Sciatic nerve (tissue), 2 donors: Measurements from ENCODE around the gene FADD. TPM values are rescaled to one million over a fixed set of nuclear protein-coding genes. Genes with fewer than 3 reads are reported as not detected.

Source experiments
- ATAC-seq: fragments of 200-7000 bp; cut with Tn5 transposase; one replicate; pipeline ENCODE4 v1.9.1; 2020; ENCODE audit warnings: mild to moderate bottlenecking, moderate library complexity
- DNase-seq: peaks from one replicate; pipeline ENCODE4 v3.0.0-alpha.2; 2020; ENCODE audit warnings: low spot score
- intact Hi-C: fragments of 100-400 bp; cut with DNase I; formaldehyde crosslinking; loops from one replicate; pipeline ENCODE4 v1.14.2; 2022
- total RNA-seq: library from RNA; stranded (reverse); fragmentation: NEBNext Ultra II Directional; extraction: Animal tissue kit (Norgen Biotek cat#: 25700); gene quantifications from one replicate; pipeline ENCODE4 v1.2.1, GENCODE V29; 2021
- donor health status: DM: no; HTN: no; CAD: no.
- donor health status: DM: no; HTN: no; CAD: no.

FADD gene
- total RNA-seq, 1 donor from 2014 or later: 18.8 TPM

- DNase-seq (no peak), ATAC-seq (no peak)
- intact Hi-C loops: no loop called here
Measured at GRCh38 chr11:70176940-70177689, 26.0 kb upstream of the FADD start.

- DNase-seq: no peak
- ATAC-seq: no peak
- intact Hi-C loops: no loop called here
Measured at GRCh38 chr11:70180906-70181305, 22.2 kb upstream of the FADD start.

DNA sequence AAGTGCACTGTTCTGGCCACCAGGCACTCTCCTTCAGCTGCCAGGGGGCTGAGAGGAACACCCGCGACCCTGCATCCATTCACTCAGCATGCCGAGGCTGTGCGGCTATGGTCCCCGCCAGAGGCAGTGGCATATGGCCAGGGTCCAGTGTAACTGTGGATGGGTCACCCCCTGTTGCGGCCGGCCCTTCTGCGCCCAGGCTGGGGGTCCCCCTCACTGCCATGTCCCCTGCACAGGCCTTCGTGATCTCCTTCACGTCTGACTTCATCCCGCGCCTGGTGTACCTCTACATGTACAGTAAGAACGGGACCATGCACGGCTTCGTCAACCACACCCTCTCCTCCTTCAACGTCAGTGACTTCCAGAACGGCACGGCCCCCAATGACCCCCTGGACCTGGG is 20.8 kb upstream of the FADD start:
- ATAC-seq (no peak), DNase-seq (no peak)
- intact Hi-C loops: no loop called here

DNA sequence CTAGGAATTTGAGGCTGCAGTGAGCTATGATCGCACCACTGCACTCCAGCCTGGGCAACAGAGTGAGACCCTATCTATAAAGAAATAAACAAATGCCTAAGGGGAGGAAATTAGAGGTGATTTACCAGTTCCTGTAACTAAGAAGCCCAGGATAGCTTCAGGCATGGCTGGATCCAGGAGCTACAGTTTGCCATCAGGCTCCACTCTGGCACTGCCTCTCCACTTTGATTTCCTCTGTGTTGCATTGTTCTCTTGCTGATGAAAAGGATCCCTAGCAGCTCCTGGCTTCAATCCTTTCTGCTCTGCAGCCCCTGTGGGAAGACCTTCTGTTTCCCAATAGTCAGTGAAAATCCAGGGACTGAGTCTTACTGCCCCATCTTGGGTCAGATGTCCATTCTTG is 20.1 kb upstream of the FADD start:
- intact Hi-C loops: no loop called here
- no peak for DNase-seq
- no peak for ATAC-seq

DNA sequence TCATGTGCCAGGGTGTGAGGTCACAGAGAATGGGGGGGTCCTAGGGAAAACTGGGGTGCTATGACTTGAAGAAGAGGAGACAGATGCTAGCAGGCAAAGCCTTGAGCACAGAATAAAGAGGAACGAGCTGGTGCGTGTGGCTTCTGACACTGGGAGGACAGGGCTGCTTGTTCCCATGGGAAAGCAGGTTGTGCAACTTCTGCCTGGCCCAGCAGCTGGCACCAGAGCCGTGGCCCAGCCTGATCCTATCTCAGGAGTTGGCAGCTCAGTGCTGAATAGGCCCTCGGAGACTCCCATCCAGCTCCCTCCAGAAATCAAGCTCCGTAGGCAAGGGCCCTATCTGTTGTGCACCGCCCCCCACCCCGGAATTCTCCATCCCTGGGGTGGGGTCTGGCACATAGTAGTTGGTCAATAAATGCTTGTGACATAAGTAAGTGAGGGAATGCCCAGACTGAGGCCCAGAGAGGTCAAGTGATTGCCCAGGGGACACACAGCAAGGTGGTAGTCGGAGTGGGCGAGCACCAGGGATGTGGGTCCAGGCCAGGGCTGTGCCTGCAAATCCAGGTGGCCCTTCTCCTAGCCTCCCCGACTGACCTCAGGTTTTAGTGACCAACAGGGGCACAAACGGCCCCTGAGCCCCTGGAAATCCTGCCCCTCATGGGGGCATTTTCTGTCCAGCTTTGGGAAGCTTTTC is 19.5 kb upstream of the FADD start:
- intact Hi-C loops: no loop called here
- peak; percentile 13 for ATAC-seq

GRCh38 chr11:70184396-70184795 is 18.7 kb upstream of the FADD start:
- DNase-seq (no peak), ATAC-seq (no peak)
- intact Hi-C loops: no loop called here

More for the DNA sequence above, 19.5 kb upstream of the FADD start:
- DNase-seq: no peak

DNA sequence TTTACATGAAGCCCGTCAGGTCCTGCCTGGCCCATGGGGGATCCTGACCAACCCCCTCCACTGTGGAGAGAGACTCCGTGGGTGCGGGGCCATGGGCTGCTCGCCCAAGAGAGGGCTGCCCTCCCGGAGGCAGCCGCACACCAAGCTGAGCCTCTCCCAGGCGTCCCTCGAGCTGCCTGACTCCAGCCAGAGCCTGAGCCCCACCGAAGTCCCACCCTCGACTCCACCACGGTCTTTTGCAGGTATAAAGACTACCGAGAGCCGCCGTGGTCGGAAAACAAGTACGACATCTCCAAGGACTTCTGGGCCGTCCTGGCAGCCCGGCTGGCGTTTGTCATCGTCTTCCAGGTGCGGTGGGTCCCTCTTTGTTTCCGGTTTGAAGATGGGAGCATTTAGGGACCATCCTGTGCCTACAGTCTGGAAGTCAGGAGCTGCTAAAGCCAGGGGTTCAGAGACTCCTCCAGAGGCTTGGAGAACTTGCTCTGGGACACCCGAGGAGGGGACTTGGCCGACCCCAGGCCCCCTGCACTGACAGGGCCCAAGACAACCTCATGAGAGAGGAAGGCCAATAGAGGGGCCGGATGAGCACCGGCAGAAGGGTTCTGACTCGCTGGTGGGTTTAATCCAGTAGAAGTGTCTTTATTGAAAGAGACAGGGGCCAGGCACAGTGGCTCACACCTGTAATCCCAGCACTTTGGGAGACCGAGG is 17.6 kb upstream of the FADD start:
- intact Hi-C loops: no loop called here
- no peak for ATAC-seq
- no peak for DNase-seq

- DNase-seq (no peak), ATAC-seq (no peak)
- intact Hi-C loops: no loop called here
Measured at GRCh38 chr11:70186420-70186819, 16.7 kb upstream of the FADD start.

GRCh38 chr11:70186936-70187335 is 16.2 kb upstream of the FADD start:
- DNase-seq: no peak
- intact Hi-C loops: no loop called here
- ATAC-seq: no peak

DNA sequence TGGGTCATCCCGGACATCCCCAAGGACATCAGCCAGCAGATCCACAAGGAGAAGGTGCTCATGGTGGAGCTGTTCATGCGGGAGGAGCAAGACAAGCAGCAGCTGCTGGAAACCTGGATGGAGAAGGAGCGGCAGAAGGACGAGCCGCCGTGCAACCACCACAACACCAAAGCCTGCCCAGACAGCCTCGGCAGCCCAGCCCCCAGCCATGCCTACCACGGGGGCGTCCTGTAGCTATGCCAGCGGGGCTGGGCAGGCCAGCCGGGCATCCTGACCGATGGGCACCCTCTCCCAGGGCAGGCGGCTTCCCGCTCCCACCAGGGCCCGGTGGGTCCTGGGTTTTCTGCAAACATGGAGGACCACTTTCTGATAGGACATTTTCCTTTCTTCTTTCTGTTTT is 15.3 kb upstream of the FADD start:
- intact Hi-C loops: no loop called here
- ATAC-seq: no peak
- no peak for DNase-seq

DNA sequence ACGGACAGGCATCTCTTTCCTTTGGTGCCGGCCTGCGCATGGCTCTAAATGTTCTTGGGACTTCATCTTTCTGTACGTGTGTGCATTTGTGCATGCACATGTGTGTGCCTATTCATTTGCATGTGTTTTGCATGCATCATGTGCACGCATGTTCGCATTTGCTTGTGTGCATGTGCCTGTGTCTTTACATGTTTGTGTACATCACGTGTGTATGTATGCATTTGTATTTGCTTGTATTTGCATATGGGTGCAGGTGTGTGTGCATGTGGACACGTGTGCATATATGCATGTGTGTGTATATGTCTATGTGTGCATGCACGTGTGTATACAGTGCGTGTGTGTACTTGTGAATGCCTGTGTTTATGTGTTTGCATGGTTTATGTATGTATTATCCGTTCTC is 13.5 kb upstream of the FADD start:
- no peak for DNase-seq

GRCh38 chr11:70191495-70192140 is 11.5 kb upstream of the FADD start:
- ATAC-seq (peak; percentile 89), DNase-seq (peak; percentile 80)
- intact Hi-C loops: loop anchor here (5.0 kb wide), 1 partner anchor 504 kb away; no protein-coding TSS in a partner anchor

More for the DNA sequence above, 13.5 kb upstream of the FADD start:
- intact Hi-C loops: loop anchor here (1.0 to 5.0 kb wide), 2 partner anchors 276 to 502 kb away; no protein-coding TSS in a partner anchor
- ATAC-seq: no peak

DNA sequence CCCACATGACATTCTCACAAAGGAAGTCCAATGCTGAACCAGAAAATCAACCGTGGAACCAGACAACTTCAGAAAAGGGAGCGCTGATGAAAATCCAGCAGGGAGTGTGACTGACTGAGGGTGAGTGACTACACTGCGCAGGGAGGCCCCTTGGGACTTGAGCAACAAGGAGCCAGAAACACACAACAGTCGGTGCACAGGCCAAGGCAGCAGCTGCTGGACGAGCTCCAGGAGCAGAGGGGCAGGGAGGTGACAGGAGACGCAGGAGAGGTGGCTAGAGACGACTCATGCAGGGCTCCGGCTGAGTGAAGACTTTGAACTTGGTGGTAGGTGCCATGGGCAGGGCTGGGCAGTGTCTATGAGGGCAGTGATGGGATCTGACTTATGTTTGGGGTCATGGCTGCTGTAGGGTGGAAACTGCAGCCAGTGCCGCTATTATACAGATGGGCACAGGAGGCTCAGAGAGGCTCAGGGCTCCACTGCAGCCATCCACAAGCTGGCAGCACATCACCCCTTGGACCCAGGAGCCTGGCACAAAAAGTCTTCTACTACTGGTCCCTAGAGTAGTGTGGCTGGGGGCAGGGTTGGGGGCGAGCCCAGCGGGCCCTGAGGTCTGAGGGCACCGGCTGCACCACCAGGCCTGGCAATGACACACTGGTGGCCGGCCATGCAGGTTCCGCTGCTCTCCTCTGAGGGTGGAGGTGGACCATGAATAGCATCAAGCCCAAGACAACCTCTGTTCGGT is 10.3 kb upstream of the FADD start:
- ATAC-seq: no peak
- intact Hi-C loops: loop anchor here (5.0 kb wide), 1 partner anchor 506 kb away; no protein-coding TSS in a partner anchor
- DNase-seq: no peak

- ATAC-seq (no peak), DNase-seq (no peak)
- intact Hi-C loops: loop anchor here (5.0 kb wide), 1 partner anchor 506 kb away; no protein-coding TSS in a partner anchor
Measured at GRCh38 chr11:70193411-70194292, 9.4 kb upstream of the FADD start.

DNA sequence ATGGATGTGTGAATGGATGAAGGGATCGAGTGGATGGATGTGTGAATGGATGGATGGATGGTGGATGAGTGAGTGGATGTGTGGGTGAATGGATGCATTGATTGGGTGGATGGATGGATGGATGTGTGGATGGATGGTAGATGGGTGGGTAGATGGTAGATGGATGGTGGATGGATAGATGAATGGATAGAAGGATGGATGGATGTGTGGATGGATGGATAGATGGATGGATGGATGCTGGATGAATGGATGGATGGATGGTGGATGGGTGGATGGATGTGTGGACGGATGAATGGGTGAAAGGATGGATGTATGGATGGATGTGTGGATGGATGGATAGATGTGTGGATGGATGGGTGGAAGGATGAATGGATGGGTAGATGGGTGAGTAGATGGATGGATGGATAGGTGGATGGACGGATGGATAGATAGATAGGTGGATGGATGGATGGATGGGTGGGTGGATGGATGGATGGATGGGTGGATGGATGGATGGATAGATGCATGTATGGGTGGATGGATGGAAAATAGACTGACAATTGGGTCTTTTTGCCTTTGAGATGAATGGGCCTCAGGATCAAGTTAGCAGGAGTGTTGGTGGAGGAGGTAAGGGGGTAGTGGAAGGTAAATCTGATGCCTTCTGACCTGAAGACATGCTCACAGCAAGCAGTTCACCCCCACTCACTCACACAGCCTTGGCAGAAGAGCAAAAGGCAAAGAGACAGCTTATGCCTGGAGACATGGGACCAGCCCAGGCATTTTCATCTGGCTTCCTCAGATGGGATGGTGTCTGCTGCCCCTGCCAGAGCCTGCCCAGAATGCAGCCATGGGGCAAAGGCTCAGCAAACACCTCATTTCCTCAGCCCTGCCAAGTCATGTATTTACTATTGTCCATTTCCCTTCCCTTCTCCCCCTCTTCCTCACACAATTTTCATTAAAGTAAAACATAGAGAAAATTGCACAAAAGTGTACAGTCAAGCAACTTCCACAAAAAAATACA is 8.0 kb upstream of the FADD start:
- no peak for ATAC-seq
- intact Hi-C loops: loop anchor here (5.0 kb wide), 1 partner anchor 508 kb away; no protein-coding TSS in a partner anchor

DNA sequence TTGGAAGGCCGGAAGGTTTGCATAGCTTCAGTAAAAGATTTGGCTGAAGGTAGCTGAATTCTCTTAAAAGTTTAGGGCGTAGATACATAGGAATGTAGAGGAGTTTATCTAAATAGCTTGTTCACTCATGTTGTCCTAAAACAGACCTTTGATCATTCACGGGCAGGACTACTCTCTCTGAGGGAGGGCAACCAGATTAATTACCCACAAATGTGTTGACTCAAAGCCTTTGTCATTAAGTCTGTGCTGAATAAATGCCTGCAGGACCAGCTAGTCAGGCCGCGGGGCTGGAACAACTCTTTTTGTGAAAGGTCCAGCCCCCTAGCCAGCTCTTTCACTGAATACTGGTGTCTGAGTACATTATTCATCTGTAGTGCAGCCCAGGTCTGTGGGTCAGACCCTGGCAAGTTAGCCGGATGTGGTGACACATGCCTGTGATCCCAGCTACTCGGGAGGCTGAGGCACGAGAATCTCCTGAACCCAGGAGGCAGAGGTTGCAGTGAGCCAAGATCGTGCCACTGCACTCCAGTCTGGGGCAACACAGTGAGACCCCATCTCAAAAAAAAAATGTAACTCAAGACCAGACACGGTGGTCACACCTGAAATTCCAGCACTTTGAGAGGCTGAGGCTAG is 2.8 kb upstream of the FADD start:
- intact Hi-C loops: no loop called here
- DNase-seq (no peak), ATAC-seq (no peak)

More for the DNA sequence above, 8.0 kb upstream of the FADD start:
- no peak for DNase-seq
